Measurements from ENCODE around the gene IKBIP. TPM values are rescaled to one million over a fixed set of nuclear protein-coding genes. Genes with fewer than 3 reads are reported as not detected.

The IKBIP gene
- total RNA-seq, 4 donors from 2014 or later, result 13.1 to 22.5 (median 18.0) TPM

DNA sequence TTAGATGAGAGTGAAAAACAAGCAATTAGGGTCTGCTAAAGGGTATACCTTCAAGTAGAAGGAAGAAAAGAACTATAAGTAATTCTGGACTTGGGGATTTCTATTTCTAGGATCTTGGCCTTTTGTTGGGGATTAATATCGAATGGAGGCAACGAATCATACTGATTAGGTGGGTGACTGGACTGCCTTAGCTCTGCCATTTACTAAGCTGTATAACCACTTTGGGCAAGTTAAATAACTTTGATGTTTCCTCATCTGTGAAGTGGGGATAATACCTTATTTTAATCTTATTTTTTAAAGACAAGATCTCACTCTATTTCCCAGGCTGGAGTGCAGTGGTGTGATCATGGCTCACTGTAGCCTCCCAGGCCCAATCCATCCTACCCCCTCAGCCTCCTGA, 6.6 kb downstream of the IKBIP start:
- no peak for ATAC-seq (ENCODE audit: low FRiP score)
- DNase-seq (ENCODE audit: low spot score), result no peak
- TF ChIP-seq, protein P1, sequence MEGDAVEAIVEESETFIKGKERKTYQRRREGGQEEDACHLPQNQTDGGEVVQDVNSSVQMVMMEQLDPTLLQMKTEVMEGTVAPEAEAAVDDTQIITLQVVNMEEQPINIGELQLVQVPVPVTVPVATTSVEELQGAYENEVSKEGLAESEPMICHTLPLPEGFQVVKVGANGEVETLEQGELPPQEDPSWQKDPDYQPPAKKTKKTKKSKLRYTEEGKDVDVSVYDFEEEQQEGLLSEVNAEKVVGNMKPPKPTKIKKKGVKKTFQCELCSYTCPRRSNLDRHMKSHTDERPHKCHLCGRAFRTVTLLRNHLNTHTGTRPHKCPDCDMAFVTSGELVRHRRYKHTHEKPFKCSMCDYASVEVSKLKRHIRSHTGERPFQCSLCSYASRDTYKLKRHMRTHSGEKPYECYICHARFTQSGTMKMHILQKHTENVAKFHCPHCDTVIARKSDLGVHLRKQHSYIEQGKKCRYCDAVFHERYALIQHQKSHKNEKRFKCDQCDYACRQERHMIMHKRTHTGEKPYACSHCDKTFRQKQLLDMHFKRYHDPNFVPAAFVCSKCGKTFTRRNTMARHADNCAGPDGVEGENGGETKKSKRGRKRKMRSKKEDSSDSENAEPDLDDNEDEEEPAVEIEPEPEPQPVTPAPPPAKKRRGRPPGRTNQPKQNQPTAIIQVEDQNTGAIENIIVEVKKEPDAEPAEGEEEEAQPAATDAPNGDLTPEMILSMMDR (IDR thresholded peaks at IDR 0.05), result no peak

DNA sequence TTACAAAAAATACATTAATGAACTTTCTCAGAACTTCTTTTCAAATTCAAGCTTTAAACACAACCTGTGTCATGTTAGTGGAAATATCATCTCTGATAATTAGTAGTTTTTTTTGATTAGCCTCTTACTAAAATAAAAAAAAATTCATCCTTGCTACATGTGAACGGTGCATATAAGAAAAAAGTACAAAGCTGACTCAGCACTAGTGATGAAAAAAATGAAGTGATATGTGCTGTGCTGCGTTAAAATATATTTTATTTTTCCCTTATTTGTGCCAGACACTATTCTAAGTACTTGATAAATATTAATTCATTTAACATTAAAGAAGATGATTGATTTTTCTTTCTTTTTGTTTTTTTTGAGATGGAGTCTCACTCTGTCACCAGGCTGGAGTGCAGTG, 7.5 kb downstream of the IKBIP start:
- no peak for DNase-seq (ENCODE audit: low spot score)
- TF ChIP-seq, protein P1 (IDR thresholded peaks at IDR 0.05), result no peak
- no peak for ATAC-seq (ENCODE audit: low FRiP score)

DNA sequence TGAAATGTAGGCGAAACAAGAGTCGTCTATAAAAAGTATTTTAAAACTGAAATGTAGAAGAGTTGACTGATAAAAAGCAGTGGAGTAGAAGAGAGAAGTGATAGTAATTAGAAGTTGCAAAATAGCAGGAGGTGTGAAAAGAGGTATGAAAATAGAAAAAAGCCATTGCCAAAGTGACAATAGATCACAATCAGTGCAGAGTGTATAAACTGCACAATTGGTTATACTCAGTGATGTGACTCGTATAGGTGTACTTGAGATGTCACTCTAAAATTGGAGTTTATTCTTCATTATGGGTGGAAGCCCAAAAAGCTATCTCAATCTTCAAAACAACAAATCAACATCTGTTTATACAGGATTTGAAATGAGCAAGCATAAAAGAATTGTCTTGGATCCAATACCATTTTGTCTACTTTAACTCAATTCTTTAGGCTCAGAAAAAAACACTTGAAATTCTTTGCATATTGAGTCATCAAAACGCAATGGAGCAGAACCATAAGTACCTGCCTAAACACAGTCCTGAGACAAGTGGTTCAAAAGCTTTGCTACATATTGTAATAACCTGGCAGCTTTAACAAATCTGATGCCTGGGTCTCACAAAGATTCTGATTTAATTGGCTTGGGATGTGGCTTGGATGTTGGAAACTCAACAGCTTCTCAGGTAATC, 8.8 kb downstream of the IKBIP start:
- no peak for ATAC-seq (ENCODE audit: low FRiP score)
- TF ChIP-seq, protein P1 (IDR thresholded peaks at IDR 0.05), result no peak
- DNase-seq (ENCODE audit: low spot score), result no peak

DNA sequence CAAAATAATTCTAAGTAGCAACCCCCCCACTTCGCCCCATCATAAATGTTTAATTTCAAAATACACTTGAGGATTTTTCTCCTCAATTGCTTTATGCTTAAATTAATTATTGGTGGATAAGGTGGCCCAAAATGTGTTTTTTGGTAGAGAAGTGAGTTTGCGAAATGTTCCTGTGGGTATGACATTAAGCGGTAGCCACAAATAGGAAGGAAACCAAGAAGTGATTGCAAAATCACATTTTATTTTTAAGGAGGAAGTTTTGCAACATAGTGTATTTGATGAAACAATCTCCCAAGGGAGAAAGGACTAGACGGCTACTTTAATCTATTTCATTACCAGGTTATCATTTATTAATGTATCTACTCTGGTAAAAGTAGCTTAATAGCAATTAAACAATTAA, 25.6 kb downstream of the IKBIP start:
- DNase-seq (ENCODE audit: low spot score), result no peak
- ATAC-seq (ENCODE audit: low FRiP score), result no peak
- TF ChIP-seq, protein P1 (IDR thresholded peaks at IDR 0.05), result no peak

DNA sequence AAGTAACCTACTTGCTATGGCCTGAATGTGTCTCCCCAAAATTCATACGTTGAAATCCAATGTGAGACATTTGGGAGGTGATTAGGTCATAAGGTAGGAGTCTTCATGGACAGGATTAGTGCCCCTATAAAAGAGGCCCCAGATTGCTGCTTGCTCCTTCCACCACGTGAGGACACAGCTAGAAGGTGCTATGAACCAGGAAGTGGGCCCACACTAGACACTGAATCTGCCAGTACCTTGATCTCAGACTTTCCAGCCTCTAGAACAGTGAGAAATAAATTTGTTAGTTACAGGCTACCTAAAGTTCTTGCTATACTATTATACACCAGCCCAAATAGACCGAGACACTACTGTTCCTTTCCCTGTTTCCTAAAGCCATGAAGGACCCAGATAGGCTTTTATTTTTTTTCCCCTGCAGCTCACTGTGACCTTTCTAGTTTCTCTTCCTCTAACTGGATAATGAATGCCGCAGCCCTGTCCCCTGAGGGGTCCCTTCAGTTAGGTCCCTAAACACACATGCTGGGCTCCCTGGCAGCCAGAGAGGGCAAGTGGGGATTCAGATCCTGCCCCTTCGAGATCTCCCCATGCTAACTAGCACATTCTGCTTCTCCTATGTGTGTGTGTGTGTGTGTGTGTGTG, 31.8 kb downstream of the IKBIP start:
- TF ChIP-seq, protein P1 (IDR thresholded peaks at IDR 0.05), result no peak
- no peak for ATAC-seq (ENCODE audit: low FRiP score)

DNA sequence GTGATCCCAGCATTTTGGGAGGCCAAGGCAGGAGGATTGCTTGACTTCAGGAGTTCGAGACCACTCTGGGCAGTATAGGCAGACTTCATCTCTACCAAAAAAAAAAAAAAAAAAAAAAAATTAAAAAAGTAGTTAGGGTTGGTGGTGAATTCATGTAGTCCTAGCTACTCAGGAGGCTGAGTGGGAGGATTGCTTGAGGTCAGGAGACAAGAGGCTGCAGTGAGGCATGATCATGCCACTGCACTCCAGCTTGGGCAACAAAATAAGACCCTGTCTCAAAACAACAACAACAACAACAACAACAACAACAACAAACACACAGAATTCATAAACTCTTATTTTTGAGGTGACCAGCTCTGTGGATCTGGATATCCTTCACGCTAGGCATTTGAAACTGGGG, 34.0 kb downstream of the IKBIP start:
- DNase-seq (ENCODE audit: low spot score) (no peak), ATAC-seq (ENCODE audit: low FRiP score) (no peak)
- TF ChIP-seq, protein P1 (IDR thresholded peaks at IDR 0.05), result no peak

More for the DNA sequence above, 31.8 kb downstream of the IKBIP start:
- no peak for DNase-seq (ENCODE audit: low spot score)

Measured in omental fat pad (tissue), 4 donors.